GM18526 (cell line): Measurements from ENCODE around the gene FARP1.

Source experiments
- POLR2A ChIP-seq: IDR thresholded peaks from 3 replicates; pipeline ENCODE4 v1.6.1; 2011; ENCODE audit not compliant: insufficient read length; ENCODE audit errors: extremely low read depth

The FARP1 gene

GRCh38 chr13:98142380-98143156, at the start of gene FARP1:
Gene FARP1 (plus strand): TSS chr13:98143094. CDS start chr13:98213243, 70,149 bp downstream.
- no peak for TF ChIP-seq POLR2A

GRCh38 chr13:98094678-98095266, 48.1 kb upstream of the FARP1 start:
- TF ChIP-seq POLR2A: no peak

DNA sequence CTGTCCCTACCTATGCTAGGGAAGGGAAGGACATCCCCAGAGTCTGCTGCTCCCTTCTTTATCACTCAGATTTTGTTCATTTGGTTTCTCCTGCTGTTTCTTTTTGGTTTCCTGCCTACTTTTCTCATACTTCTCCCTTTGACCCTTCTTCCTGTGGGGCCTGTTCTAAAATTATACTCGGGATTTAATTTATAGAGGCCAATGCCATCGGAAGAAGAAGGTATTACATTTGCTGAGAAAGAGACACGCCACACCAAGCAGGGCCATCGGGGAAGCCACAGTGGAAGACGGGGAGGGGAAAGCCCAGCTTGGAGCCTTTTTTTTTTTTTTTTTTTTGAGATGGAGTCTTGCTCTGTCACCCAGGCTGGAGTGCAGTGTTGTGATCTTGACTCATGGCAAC, 46.8 kb upstream of the FARP1 start:
- no peak for TF ChIP-seq POLR2A

GRCh38 chr13:98097749-98098148, 45.1 kb upstream of the FARP1 start:
- TF ChIP-seq POLR2A: no peak

DNA sequence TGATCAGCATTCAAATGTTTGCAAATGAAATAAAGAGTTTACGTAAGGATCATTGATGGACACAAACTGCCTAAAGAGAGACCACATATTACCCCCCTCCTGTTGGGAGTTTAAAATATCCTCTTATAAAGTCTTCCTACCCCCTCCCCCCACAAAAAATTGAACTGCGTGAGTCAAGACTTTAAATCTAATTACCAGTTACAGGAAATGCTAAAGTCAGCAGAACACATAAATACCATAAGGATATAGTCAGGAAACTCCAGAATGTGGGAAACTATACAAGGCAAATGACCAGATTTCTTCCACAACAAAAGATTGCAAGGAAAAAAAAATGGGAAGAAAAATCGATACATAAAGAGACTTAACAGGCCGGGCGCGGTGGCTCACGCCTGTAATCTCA, 44.4 kb upstream of the FARP1 start:
- TF ChIP-seq POLR2A: no peak

GRCh38 chr13:98099627-98100026, 43.3 kb upstream of the FARP1 start:
- TF ChIP-seq POLR2A: no peak

DNA sequence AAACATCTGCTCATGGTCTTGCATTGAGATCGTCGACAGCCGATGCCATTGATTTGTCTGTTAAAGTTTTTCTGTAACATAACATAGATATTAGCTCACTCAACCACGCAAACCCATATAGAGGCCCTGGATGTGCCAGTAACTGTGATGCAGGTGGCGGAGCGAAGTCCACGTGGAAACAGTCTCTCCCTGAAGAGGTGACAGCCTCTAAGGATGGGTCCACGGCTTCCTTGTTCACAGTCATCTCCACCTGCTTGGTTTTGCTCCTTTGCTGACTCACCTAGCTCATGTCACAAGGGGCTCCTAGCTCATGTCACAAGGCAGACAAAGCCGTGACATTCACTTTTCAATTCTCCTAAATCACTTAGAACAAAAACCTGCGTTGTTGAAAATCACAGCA, 42.4 kb upstream of the FARP1 start:
- TF ChIP-seq POLR2A: no peak

DNA sequence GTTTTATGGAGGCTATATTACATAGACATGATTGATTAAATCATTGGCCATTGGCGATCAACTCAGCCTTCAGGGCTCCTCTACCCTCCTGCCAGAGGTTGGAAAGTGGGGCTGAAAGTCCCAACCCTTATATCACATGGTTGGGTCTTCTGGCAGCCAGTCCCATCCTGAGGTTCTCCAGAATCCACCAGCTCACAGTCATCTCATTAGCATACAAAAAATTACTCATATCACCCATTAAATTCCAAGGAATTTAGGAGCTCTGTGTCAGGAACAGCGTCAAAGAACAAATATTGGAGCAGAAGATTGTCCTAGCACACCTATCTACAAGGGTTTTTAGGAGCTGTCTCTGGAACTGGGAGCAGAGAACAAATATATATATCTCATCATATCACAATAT, 39.4 kb upstream of the FARP1 start:
- no peak for TF ChIP-seq POLR2A

DNA sequence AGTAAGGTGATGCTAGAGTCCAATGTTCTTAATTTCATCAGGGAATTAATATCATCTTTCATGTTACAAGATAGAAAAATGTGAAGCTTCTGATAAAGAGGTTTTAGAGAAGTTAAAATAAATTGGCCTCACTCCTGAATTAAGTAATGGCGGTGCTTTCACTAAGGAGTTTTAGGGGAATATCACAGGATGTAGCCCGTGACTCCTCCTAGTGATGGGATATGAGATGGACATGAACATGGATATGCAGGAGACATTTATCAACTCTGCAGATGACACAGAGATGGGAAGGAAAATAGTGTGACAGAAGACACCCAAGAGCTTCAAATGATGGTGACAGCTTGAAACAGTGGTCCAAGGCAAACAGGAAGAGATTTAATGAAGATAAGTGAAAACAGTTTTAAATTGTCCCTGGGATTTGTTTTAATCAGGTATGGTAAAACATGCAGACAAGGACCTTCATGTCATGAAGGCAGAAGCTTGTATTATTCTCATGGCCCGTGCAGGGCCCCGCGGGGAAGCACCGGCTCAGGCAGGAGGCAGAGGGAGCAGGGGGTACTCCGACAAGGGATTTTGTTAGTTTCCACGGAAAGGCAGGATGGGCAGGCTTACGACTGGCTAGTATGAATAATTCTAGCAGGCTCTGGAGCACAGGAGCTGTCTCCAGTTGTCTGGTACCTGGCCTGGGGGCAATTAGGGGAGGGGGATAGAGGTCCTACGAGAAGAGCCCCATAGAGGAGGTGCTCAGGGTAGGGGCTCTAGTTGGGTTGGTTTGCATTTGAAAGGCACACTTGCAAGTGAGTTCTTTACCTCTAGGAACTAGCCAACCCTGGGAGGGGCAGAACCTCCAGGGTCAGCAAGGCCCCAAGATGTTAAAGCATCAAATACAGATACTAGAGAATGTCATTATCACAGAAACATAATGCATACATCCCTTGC, 38.7 kb upstream of the FARP1 start:
- TF ChIP-seq POLR2A: no peak

DNA sequence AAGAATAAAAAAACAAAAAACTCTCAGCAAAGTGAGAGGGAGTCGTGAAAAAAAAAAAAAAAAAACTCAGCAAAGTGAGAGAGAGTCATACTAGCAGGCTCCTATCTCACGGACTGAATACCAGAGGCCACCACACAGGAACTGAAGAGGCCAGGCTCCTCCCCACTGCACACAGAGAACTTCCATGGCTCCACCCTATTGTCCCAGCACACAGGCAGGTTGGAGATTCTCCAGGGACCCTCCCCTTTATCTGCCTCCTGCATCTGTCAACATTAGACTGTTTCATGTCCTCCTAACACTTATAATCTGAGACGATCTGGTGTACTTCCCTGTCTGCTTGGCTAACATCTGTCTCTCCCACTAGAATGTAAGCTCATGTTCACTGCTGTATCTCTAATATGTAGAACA, 37.0 kb upstream of the FARP1 start:
- no peak for TF ChIP-seq POLR2A

DNA sequence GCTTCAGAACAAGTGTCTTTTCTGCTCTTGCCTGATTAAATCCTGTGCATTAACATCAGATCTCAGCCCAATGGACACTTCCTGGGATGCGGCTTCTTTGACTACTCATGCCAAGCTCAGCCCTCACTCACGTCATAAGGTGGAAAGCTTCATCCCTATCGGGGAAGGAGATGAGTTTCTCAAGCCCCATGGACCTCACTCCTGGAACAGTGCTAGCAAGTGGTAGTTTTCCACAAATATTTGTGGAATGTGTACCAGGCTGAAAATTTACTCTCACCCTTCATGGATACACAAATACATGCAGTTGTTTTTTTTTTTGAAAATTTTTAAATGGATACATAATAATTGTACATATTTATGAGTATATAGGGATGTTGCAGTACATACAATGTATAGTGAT, 34.6 kb upstream of the FARP1 start:
- TF ChIP-seq POLR2A: no peak

DNA sequence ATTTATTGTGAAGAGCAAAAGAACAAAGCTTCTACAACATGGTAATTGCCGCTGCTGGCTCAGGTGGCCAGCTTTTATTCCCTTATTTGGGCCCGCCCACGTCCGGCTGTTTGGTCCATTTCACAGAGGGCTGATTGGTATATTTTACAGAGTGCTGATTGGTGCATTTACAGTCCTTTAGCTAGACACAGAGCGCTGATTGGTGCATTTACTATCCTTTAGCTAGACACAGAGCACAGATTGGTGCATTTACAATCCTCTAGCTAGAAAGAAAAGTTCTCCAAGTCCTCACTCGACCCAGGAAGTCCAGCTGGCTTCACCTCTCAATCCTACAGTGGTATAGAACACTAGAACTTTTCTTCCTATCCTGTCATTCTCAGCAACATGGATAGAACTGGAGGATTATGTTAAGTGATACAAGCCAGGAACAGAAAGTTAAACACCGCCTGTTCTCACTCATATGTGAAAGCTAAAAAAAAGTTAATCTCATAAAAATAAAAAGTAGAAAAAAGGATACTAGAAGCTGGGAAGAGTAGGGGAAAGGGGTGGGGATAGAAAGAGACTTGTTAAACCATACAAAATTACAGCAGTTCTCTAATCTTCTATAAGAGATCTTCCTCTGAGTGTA, 33.6 kb upstream of the FARP1 start:
- no peak for TF ChIP-seq POLR2A

GRCh38 chr13:98110749-98111148, 32.1 kb upstream of the FARP1 start:
- TF ChIP-seq POLR2A: no peak

DNA sequence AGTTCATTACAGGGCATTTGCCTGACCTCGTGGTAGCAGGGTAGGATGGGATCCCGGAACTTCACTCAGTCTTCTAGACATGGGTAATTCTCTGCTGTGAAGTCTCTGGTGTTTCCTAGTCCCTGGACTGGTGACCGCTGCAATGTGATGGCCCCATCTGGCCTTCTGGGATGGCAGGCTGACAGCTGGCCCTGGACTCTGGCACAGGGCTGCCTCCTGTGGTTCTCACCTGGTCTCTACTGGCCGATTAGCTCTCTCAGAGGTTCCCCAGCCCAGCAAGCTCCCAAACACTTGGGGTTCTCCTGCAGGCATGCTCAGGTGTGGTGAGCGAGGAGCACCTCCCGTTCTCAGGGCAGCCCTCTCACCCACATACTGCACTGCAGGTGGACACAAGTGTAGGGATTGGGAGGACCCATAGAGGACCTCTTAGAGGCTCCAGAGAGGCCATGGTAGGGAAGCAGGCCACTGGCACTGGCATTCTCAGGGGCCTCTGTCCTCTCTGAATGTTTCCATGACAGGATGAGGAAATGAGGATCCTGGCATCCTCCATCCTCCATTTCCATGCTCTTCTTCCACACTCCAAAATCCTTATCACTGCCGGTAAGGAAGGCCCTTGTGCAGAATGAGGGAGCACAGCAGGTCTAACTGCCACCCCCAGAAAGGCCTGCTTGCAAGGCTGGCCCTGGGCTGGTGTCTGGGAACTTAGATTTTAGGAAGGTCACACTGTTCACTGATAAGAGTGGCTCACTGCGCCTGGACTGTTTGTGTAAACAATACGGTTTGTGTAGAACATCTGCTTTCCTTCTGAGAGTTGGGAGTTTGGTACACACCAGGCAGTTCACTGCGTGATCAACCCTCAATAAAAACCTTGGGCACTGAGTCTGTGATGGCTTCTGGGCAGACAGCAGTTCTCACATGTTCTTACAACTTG, 31.5 kb upstream of the FARP1 start:
- TF ChIP-seq POLR2A: no peak
